CD4-positive, alpha-beta T cell treated with Interleukin-17A for 4 hours (primary cell): ENCODE data around the gene TPPP.
"Not testable (repeated sequence)": the region's sequence is repeated elsewhere in the genome, so short reads cannot be mapped to it uniquely, and the experiment has no call there.

Experiments used
- DNase-seq: peaks from one replicate; pipeline ENCODE4 v3.0.0-alpha.2; 2020; ENCODE audit warnings: mixed read lengths

TPPP gene

DNA sequence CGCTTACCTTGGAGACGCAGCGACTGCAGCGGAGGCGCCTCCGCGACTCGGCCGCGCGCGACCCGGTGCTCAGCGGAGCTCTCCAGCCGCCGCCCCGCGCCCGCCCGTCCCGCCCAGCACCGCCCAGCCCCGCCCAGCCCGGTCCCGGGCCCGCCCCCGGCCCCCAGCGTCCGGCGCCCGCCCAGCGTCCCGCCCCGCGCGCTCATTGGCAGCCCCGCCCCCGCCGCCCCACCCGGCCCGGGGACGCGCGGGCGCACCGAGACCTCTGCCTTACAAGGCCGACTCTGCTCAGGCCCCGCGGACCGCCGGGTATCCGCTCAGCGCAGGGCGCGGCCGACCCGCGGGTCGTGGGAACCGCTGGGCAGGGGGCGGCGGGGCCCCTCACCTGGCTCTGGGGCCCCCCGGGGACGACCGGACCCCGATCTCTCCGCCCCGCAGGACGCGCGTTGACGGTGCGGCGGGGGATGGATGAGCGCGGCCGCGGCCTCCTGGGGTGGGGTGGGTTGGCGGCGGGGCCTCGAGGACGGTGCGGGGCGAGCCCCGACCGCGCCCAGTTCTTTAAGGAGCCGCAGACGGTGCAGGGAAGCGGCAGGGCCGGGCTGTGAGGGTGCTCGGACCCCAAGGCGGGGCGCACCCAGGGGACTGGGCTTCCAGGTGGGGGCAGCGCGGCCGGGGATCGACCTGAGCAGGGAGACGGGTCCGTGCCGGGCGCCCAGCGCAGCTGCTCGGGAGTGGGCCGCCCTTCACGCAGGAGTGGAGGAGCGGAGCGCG lies at the start of gene TPPP:
Gene TPPP (minus strand): TSS at position 82 of the 771 bp plus-strand sequence. CDS start 15,292 bp downstream, outside the sequence.
- DNase-seq = peak; percentile 91

DNA sequence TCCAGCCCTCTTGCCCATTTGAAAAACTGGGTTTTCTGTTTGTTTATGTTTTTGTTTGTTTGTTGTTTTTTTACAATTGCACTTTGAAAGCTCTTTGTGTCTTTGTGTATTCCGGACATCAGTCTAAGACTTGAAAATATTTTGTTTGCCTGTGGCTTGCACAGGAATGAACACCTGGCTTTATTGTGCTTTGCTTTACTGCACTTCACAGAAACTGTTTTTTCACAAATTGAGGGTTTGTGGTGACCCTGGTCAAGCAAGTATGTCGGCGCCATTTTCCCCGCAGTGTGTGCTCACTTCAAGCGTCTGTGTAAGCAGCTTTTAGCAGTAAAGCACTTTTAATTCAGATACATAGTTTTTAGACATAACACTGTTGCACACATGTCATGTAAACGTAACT lies 49.1 kb upstream of the TPPP start:
- DNase-seq = not testable (repeated sequence)

- not testable (repeated sequence) for DNase-seq
Measured at GRCh38 chr5:734145-734544, 41.0 kb upstream of the TPPP start.

- not testable (repeated sequence) for DNase-seq
Measured at GRCh38 chr5:732754-733454, 39.8 kb upstream of the TPPP start.

DNA sequence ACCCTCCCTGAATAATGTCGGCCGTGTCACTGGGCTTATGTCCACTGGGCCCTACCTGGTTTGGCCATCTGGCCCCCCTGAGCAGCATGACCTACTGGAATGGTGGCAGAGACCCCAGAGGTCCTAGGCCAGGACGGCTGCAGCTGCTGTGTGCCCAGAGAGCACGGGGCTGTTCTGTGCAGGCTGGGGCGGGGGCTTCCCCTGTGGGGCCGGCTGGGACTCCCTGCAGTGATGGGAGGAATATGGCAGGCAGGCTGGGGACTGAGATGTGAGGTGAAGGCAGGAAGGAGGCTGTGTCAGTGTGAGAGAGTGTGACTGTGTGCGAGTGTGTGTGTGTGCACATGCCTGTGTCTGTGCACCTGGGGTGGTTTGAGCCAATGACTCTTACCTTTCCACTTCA lies 36.1 kb upstream of the TPPP start:
- not testable (repeated sequence) for DNase-seq

DNA sequence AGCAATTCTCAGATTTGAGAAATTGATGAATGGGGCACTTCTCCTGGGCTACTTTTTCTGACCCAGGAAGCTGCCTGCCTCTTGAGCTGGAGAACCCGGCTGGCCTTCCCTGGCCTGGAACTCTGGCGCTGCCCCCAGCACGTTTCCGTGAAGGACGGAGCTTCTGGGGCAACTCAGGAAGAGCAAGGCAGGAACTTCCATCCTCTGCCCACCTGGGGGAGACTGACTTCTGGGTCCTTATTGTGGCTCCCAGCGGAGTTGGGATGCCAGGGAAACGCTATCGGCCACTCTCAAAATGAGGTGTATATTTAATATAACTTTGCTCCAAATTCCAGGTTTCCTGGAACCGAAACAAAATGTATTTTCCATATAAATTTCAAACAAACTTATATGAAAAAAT lies 33.9 kb upstream of the TPPP start:
- not testable (repeated sequence) for DNase-seq

GRCh38 chr5:723865-724264 lies 30.7 kb upstream of the TPPP start:
- DNase-seq = not testable (repeated sequence)

- DNase-seq = not testable (repeated sequence)
Measured at GRCh38 chr5:723309-723708, 30.2 kb upstream of the TPPP start.

GRCh38 chr5:719379-719778 lies 26.2 kb upstream of the TPPP start:
- not testable (repeated sequence) for DNase-seq

GRCh38 chr5:717143-717542 lies 24.0 kb upstream of the TPPP start:
- DNase-seq = no peak

DNA sequence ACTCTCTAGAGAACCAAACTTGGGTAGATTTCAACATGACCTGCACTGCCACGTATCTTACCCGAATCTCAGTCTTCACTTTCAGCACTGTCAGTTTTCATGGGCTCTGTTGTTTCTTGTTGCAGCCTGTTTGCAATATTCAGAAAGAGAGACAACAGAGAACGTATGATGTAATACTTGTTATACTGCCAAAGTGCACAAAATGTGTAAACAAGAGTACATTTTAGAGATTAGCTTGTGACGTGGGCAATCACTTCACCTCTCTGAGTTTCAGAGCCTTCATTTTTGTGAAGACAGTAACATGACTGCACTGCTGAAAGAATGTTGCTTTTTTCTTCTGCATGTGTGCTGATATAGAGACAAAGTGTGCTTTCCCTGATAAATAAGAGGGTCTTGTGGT lies 23.6 kb upstream of the TPPP start:
- not testable (repeated sequence) for DNase-seq

DNA sequence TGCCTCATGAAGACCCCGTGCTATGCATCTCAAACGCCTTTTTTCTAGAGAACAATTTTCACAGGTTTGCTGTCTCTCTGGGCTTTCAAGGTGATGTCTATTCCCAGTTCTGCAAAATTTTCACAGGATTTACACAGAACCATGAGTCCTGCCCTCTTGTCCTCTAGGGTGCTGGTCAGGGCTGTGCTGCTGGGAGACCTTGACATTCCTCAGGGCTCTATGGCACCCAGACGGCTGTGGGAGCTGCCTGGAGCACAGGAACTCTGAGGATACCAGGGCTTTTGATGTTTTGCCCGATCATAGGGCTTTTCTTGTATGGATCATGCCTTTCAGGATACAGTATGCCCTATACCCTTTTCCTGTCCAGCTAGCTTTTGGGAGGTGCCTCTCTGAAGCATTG lies 22.5 kb upstream of the TPPP start:
- not testable (repeated sequence) for DNase-seq

- DNase-seq = not testable (repeated sequence)
Measured at GRCh38 chr5:714215-715118, 21.3 kb upstream of the TPPP start.

GRCh38 chr5:713686-714085 lies 20.5 kb upstream of the TPPP start:
- not testable (repeated sequence) for DNase-seq

DNA sequence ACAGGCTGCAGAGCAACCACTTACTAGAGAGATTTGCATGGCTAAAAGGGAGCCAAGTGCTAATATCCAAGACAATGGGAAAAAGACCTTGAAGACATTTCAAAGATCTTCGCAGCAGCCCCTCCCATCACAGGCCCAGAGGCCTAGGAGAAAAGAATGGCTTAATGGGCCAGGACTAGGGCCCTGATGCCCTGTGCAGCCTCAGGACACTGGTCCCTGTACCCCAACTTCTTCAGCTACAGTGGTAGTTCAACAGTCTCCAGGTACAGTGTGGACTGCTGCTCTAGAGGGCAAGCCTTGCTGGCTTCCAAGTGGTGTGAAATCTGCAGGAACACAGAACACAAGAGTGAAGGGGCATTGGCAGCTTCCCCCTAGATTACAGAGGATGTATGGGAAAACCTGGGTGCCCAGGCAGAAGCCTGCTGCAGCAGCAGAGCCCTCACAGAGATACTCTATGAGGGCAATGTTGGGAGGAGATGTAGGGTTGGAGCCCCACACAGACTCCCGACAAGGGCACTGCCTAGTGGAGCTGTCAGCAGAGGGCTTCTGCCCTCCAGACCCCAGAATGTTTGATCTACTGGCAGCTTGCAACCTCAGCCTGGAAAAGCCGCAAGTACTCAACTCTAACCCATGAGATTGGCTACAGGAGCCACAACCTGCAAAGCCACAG lies 15.8 kb upstream of the TPPP start:
- DNase-seq = not testable (repeated sequence)

DNA sequence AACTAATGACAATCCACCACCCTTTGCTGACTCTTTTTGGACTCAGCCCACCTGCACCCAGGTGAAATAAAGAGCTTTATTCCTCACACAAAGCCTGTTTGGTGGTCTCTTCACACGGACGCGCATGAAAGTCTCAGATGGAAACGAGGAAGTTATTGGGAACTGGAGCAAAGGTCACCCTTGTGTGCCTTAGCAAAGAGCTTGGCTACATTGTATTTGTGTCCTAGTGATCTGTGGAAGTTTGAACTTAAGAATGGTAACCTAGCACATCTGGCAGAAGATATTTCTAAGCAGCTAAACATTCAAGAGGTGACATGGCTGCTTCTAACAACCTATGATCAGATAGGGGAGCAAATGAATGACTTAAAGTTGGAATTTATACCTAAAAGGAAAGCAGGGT lies 15.2 kb upstream of the TPPP start:
- DNase-seq = not testable (repeated sequence)

DNA sequence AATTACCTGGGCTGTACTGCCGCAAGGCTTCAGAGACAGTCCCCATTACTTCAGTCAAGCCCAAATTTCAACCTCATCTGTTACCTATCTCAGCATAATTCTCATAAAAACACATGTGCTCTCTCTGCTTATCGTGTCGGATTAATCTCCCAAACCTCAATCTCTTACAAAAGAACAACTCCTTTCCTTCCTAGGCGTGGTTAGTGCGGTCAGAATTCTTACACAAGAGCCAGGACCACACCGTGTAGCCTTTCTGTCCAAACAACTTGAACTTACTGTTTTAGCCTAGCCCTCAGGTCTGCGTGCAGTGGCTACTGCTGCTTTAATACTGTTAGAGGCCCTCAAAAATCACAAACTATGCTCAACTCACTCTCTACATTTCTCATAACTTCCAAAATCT lies 13.0 kb upstream of the TPPP start:
- not testable (repeated sequence) for DNase-seq

GRCh38 chr5:696753-697702 lies 3.9 kb upstream of the TPPP start:
- not testable (repeated sequence) for DNase-seq

GRCh38 chr5:696191-696590 lies 3.0 kb upstream of the TPPP start:
- DNase-seq = not testable (repeated sequence)

DNA sequence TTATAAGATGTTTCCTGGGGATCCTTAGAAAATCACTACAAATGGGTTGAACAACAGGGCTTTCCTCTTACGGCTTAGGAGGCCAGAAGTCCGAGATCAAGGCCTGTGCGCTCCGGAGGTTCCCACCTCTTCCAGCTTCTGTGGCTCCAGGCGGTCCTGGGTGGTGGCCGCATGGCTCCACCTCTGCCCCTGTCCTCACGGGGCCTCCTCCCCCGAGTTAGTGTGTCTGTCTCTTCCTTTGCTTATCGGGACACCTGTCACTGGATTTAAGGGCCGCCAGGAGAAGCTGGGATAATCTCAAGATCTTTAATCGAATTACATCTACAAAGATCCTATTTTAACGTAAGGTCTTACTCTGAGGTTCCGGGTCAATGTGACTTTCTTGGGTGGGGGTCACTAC lies 2.3 kb upstream of the TPPP start:
- not testable (repeated sequence) for DNase-seq

DNA sequence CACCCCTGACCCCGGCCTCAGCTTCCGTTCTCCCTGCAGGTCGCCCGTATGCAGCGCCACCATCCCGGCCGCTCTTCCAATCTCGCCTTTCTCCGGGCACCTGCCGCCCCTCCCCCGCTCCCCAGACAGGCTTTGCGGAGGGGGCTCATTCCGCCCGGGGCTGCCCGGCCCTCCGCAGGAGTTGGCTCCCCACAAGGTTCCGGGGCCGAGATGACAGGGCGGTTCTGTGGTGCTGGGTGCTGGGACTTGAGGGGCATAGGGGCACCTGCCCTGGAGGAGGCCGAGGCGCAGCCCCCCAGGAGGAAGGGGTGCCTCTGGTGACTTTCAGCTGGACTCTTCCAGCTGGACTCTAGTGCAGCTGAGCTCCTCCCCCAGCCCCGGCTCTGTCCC lies 885 bp upstream of the TPPP start:
- DNase-seq = not testable (repeated sequence)
